Hepatocyte (in vitro differentiated cells): Measurements from ENCODE around the gene LRBA. TPM values are rescaled to one million over a fixed set of nuclear protein-coding genes. Genes with fewer than 3 reads are reported as not detected.

Source experiments
- DNase-seq: peaks from one replicate; pipeline ENCODE4 v3.0.0-alpha.2; 2016; ENCODE audit warnings: low spot score
- H2AFZ ChIP-seq: fragments of 200-600 bp; sonication (generic); 2 replicates; pipeline ENCODE4 v1.6.0; 2016; ENCODE audit warnings: antibody characterized with exemption, mild to moderate bottlenecking
- H3K27ac ChIP-seq: fragments of 200-600 bp; sonication (generic); 2 replicates; pipeline ENCODE4 v1.5.1; 2016; ENCODE audit warnings: mild to moderate bottlenecking
- H3K27me3 ChIP-seq: fragments of 200-600 bp; sonication (generic); 2 replicates; pipeline ENCODE4 v1.6.1; 2016
- H3K36me3 ChIP-seq: fragments of 200-600 bp; sonication (generic); replicated peaks from 2 replicates; pipeline ENCODE4 v1.5.1; 2016; ENCODE audit warnings: low read depth; ENCODE audit not compliant: insufficient read depth
- H3K4me1 ChIP-seq: fragments of 200-600 bp; sonication (generic); 2 replicates; pipeline ENCODE4 v1.5.1; 2016; ENCODE audit warnings: mild to moderate bottlenecking, moderate library complexity; ENCODE audit not compliant: insufficient read depth
- H3K4me2 ChIP-seq: fragments of 200-600 bp; sonication (generic); 2 replicates; pipeline ENCODE4 v1.6.0; 2016
- H3K4me3 ChIP-seq: fragments of 200-600 bp; sonication (generic); 2 replicates; pipeline ENCODE4 v1.5.1; 2016; ENCODE audit warnings: mild to moderate bottlenecking
- H3K79me2 ChIP-seq: fragments of 200-600 bp; sonication (generic); 2 replicates; pipeline ENCODE4 v1.6.0; 2017; ENCODE audit warnings: mild to moderate bottlenecking
- H3K9me2 ChIP-seq: fragments of 200-600 bp; sonication (generic); replicated peaks from 2 replicates; pipeline ENCODE4 v1.6.0; 2017; ENCODE audit warnings: mild to moderate bottlenecking; ENCODE audit not compliant: insufficient read depth
- H3K9me3 ChIP-seq: fragments of 200-600 bp; sonication (generic); 2 replicates; pipeline ENCODE4 v1.5.1; 2016; ENCODE audit warnings: low read depth, mild to moderate bottlenecking
- H4K20me1 ChIP-seq: fragments of 200-600 bp; sonication (generic); 2 replicates; pipeline ENCODE4 v1.6.0; 2016; ENCODE audit warnings: mild to moderate bottlenecking; ENCODE audit not compliant: insufficient read depth, poor library complexity, severe bottlenecking
- EZH2 ChIP-seq: fragments of 200-600 bp; sonication (generic); IDR thresholded peaks from 2 replicates; pipeline ENCODE4 v1.6.1; 2016; ENCODE audit warnings: antibody characterized with exemption, mild to moderate bottlenecking, borderline replicate concordance
- EZH2phosphoT487 ChIP-seq: fragments of 200-600 bp; sonication (generic); IDR thresholded peaks from one replicate; pipeline ENCODE4 v1.6.1; 2018; ENCODE audit warnings: antibody characterized with exemption, mild to moderate bottlenecking, low read depth, moderate library complexity; ENCODE audit not compliant: unreplicated experiment, severe bottlenecking
- WGBS: methylation state at CpG from one replicate; pipeline ENCODE4 v1.1.6; 2016; ENCODE audit warnings: low lambda C conversion rate; ENCODE audit errors: missing lambda C conversion rate; 5-methylcytosine and 5-hydroxymethylcytosine counted together
- polyA plus RNA-seq: library from polyadenylated mRNA; unstranded; fragments of >200 nt; fragmentation: Nextera tagmentation; extraction: Ambion mirVana; gene quantifications from 2 replicates; pipeline ENCODE4 v1.2.1, GENCODE V29; 2016
- total RNA-seq: library from RNA; depleted of rRNA; stranded (reverse); fragments of >200 nt; gene quantifications from 2 replicates; pipeline ENCODE4 v1.2.3, GENCODE V29; 2014
- TF ChIP-seq, protein P1 (sequence below): fragments of 200-600 bp; sonication (generic); IDR thresholded peaks from 2 replicates; pipeline ENCODE4 v1.5.1; 2016; ENCODE audit warnings: antibody characterized with exemption, mild to moderate bottlenecking; ENCODE audit not compliant: poor library complexity

The LRBA gene
- total and polyA plus RNA-seq, 2 experiments from 2014 or later = 14.1 to 69.4 TPM

DNA sequence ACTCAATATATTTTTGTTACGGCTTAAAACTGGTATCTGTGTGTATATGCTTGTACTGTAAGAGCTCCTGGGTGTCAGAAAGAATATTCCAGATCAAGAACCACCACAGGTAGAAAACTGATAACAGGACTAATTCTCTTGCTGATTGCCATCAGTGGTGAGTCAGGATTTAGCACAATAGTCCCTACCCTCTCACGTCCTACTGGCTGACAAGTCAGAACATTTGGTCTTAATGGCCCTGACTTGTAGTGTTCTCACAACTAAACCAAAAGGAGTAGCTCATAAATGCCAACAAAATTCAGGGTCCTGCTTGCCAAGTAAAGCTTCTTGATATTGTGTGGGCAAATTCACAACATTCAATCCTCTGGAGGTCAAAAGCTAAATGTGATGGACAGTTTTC lies 538.3 kb downstream of the LRBA start:
- H3K4me3 ChIP-seq = no peak overlapping the region
- TF ChIP-seq EZH2phosphoT487 = no peak
- TF ChIP-seq, protein P1, sequence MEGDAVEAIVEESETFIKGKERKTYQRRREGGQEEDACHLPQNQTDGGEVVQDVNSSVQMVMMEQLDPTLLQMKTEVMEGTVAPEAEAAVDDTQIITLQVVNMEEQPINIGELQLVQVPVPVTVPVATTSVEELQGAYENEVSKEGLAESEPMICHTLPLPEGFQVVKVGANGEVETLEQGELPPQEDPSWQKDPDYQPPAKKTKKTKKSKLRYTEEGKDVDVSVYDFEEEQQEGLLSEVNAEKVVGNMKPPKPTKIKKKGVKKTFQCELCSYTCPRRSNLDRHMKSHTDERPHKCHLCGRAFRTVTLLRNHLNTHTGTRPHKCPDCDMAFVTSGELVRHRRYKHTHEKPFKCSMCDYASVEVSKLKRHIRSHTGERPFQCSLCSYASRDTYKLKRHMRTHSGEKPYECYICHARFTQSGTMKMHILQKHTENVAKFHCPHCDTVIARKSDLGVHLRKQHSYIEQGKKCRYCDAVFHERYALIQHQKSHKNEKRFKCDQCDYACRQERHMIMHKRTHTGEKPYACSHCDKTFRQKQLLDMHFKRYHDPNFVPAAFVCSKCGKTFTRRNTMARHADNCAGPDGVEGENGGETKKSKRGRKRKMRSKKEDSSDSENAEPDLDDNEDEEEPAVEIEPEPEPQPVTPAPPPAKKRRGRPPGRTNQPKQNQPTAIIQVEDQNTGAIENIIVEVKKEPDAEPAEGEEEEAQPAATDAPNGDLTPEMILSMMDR = no peak
- TF ChIP-seq EZH2 = no peak
- WGBS = 84% methylated on average over 2 of the region's 2 CpGs
- no peaks in the 10 kb centered on the region for H3K79me2 ChIP-seq
- H3K4me1 ChIP-seq = no peaks in the 10 kb centered on the region
- H3K27me3 ChIP-seq = no peaks in the 10 kb centered on the region
- H3K4me2 ChIP-seq = no peak overlapping the region
- H4K20me1 ChIP-seq = no peaks in the 10 kb centered on the region
- H3K9me2 ChIP-seq = no peaks in the 10 kb centered on the region
- no peak overlapping the region for H2AFZ ChIP-seq
- no peaks in the 10 kb centered on the region for H3K36me3 ChIP-seq
- no peak overlapping the region for H3K27ac ChIP-seq
- no peak for DNase-seq
- H3K9me3 ChIP-seq = no peaks in the 10 kb centered on the region

DNA sequence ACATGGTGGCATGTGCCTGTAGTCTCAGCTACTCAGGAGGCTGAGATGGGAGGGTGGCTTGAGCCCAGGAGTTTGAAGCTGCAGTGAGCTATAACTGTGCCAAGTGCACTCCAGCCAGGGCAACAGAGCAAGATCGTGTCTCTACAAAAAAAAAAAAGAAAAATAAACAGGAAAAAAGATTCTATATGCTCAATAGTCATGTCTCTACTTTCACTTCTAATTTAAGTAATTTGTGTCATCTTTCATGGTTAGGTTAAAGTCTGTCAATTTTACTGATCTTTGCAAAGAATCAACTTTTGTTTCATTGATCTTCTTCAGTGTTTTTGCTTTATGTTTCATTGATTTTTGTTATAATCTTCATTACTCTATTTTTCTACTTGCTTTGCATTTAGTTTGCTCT lies 539.3 kb downstream of the LRBA start:
- no peaks in the 10 kb centered on the region for H3K4me1 ChIP-seq
- 88% methylated on average over 1 of the region's 1 CpG for WGBS
- H3K9me2 ChIP-seq = no peaks in the 10 kb centered on the region
- no peak overlapping the region for H3K27ac ChIP-seq
- H4K20me1 ChIP-seq = no peaks in the 10 kb centered on the region
- H3K79me2 ChIP-seq = no peaks in the 10 kb centered on the region
- TF ChIP-seq, protein P1 = no peak
- H3K27me3 ChIP-seq = no peaks in the 10 kb centered on the region
- no peak overlapping the region for H3K4me2 ChIP-seq
- H3K36me3 ChIP-seq = no peaks in the 10 kb centered on the region
- no peak for DNase-seq
- no peak overlapping the region for H3K4me3 ChIP-seq
- H2AFZ ChIP-seq = no peak overlapping the region
- no peaks in the 10 kb centered on the region for H3K9me3 ChIP-seq

DNA sequence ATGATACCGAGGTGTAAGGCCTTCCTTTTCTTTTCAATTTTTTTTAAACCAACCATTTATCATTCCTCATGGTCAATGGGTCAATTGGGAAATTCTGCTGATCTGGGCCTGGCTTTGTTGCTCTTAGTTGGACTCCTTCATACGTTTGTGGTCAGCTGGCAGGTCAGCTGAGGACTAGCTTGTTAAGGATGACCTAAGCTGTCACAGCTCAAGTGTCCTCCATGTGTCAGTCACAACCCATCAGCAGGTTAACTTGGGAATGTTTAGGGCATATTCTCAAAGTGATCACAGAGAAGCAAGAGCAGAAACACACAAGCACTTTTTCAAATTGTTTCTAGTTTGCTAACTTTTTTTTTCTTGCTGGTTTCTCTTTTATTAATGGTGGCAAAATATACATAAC lies 550.6 kb downstream of the LRBA start:
- no peak overlapping the region for H3K4me2 ChIP-seq
- H3K36me3 ChIP-seq = no peaks in the 10 kb centered on the region
- no peak for TF ChIP-seq EZH2
- TF ChIP-seq EZH2phosphoT487 = no peak
- TF ChIP-seq, protein P1 = no peak
- no peak overlapping the region for H2AFZ ChIP-seq
- 87% methylated on average over 2 of the region's 2 CpGs for WGBS
- H3K9me3 ChIP-seq = no peaks in the 10 kb centered on the region
- H3K27ac ChIP-seq = no peak overlapping the region
- H3K9me2 ChIP-seq = no peaks in the 10 kb centered on the region
- no peak for DNase-seq
- H3K4me3 ChIP-seq = no peak overlapping the region
- peaks cover 5% of the 10 kb centered on the region for H3K4me1 ChIP-seq
- H3K27me3 ChIP-seq = no peaks in the 10 kb centered on the region
- no peaks in the 10 kb centered on the region for H4K20me1 ChIP-seq
- H3K79me2 ChIP-seq = no peaks in the 10 kb centered on the region

DNA sequence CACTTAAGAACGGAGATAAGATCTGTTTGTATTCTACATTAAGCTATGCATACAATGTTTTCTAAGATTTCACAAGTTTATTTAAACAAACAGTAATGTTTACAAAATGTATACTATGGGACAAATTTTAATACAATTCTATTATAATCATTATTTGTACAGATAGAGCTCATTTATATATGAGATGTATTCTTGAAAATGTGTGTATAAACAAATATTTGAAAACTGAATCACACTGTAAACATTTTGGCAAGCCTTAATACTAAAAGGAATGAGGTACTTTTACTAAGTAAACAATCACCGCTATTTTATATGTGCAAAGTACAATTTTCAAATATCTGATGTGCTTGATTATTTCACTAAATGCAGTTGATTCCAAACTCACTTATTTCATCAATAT lies 552.3 kb downstream of the LRBA start:
- DNase-seq = no peak
- Histone ChIP-seq H3K27me3 (no peaks in the 10 kb centered on the region), H3K79me2 (no peaks in the 10 kb centered on the region), H4K20me1 (no peaks in the 10 kb centered on the region), H3K4me3 (no peak overlapping the region), H3K4me1 (peaks cover 5% of the 10 kb centered on the region), H3K36me3 (no peaks in the 10 kb centered on the region), H3K9me2 (no peaks in the 10 kb centered on the region), H2AFZ (no peak overlapping the region), H3K27ac (no peak overlapping the region), H3K9me3 (no peaks in the 10 kb centered on the region), H3K4me2 (no peak overlapping the region)
- 64% methylated on average over 2 of the region's 2 CpGs for WGBS
- TF ChIP-seq, protein P1 = no peak
